ENCODE data around the gene MICU1.

DNA sequence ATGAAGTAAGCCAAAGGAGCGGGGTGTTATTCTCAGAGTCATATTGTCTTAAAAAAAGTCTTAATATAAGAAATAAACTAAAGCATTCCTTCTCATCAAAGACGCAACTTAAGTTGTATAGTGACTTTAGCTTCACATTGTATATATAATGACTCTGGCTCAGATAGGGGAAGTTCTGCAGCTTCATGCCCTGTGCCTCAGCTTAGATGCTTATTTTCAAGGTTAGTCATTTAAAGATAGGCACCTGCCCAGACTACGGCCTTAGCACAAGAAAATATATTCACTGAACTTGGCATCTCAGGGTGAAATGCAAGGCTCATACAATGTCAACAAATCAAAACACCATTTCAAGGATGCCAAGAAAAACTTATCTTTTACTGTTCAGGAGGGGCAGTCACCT is 218.4 kb downstream of the MICU1 start:
- TF ChIP-seq, protein P1, sequence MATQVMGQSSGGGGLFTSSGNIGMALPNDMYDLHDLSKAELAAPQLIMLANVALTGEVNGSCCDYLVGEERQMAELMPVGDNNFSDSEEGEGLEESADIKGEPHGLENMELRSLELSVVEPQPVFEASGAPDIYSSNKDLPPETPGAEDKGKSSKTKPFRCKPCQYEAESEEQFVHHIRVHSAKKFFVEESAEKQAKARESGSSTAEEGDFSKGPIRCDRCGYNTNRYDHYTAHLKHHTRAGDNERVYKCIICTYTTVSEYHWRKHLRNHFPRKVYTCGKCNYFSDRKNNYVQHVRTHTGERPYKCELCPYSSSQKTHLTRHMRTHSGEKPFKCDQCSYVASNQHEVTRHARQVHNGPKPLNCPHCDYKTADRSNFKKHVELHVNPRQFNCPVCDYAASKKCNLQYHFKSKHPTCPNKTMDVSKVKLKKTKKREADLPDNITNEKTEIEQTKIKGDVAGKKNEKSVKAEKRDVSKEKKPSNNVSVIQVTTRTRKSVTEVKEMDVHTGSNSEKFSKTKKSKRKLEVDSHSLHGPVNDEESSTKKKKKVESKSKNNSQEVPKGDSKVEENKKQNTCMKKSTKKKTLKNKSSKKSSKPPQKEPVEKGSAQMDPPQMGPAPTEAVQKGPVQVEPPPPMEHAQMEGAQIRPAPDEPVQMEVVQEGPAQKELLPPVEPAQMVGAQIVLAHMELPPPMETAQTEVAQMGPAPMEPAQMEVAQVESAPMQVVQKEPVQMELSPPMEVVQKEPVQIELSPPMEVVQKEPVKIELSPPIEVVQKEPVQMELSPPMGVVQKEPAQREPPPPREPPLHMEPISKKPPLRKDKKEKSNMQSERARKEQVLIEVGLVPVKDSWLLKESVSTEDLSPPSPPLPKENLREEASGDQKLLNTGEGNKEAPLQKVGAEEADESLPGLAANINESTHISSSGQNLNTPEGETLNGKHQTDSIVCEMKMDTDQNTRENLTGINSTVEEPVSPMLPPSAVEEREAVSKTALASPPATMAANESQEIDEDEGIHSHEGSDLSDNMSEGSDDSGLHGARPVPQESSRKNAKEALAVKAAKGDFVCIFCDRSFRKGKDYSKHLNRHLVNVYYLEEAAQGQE (IDR thresholded peaks at IDR 0.05; ENCODE audit: low read depth) = no peak
- TF ChIP-seq CREB1 (IDR thresholded peaks at IDR 0.05; ENCODE audit: low read depth) (no peak), FOXM1 (IDR thresholded peaks at IDR 0.05; ENCODE audit: borderline replicate concordance, low read depth) (no peak), YY1 (IDR thresholded peaks at IDR 0.05; ENCODE audit: low read depth) (no peak), EP300 (IDR thresholded peaks at IDR 0.05; ENCODE audit: borderline replicate concordance) (no peak)

All from Ishikawa (cell line).